Left lung (tissue), 10 donors: ENCODE data around the gene ABHD2. TPM values are rescaled to one million over a fixed set of nuclear protein-coding genes. Genes with fewer than 3 reads are reported as not detected.
A peak's percentile ranks its signal among the peaks of the same experiment; 100 is the strongest.

Experiments used
- ATAC-seq: fragments of 200-7000 bp; cut with Tn5 transposase; one replicate; pipeline ENCODE4 v1.9.1; 2020; ENCODE audit warnings: moderate library complexity
- DNase-seq, 4 donors: peaks; one replicate each; pipeline ENCODE4 v3.0.0-alpha.2; 2013 to 2020
- H3K27ac ChIP-seq, 2 donors: fragments of 200-600 bp; sonication (generic) in 1 of 2; one replicate each; pipeline versions ENCODE4 v1.5.0 to v1.8.0; 2020 to 2021
- H3K27me3 ChIP-seq, 2 donors: fragments of 200-600 bp; sonication (generic) in 1 of 2; one replicate each; pipeline versions ENCODE4 v1.5.0 to v1.8.0; 2020 to 2021
- H3K36me3 ChIP-seq, 2 donors: fragments of 200-600 bp; sonication (generic) in 1 of 2; one replicate each; pipeline versions ENCODE4 v1.5.0 to v1.8.0; 2020 to 2021
- H3K4me1 ChIP-seq, 2 donors: fragments of 200-600 bp; one replicate each; pipeline ENCODE4 v1.8.0; 2021
- H3K4me3 ChIP-seq, 2 donors: fragments of 200-600 bp; sonication (generic) in 1 of 2; one replicate each; pipeline versions ENCODE4 v1.5.0 to v1.8.0; 2020 to 2021; ENCODE audit warnings: mild to moderate bottlenecking in 1 of 2
- H3K9me3 ChIP-seq, 2 donors: fragments of 200-600 bp; sonication (generic) in 1 of 2; one replicate each; pipeline versions ENCODE4 v1.5.0 to v1.8.0; 2020 to 2021
- CTCF ChIP-seq, 2 donors: fragments of 200-600 bp; sonication (generic) in 1 of 2; IDR thresholded peaks; one replicate each; pipeline versions ENCODE4 v1.5.0 to v1.8.0; 2021; ENCODE audit warnings: antibody characterized with exemption in 2 of 2
- intact Hi-C, 2 donors: fragments of 100-400 bp; cut with DNase I; formaldehyde crosslinking; loops; one replicate each; pipeline versions ENCODE4 v1.11.2 to v1.14.2; 2022
- polyA plus RNA-seq, 6 donors: library from polyadenylated mRNA; unstranded; fragments of 120-200 nt; gene quantifications; one replicate each; pipeline ENCODE4 v1.2.1, GENCODE V29; 2013; ENCODE audit not compliant: insufficient read length in 6 of 6
- total RNA-seq, 2 donors: library from RNA; stranded (reverse); fragmentation: NEBNext Ultra II Directional; extraction: Animal tissue kit (Norgen Biotek cat#: 25700); gene quantifications; one replicate each; pipeline ENCODE4 v1.2.1, GENCODE V29; 2021
- donor health status: DM: no; HTN: yes; CAD: no.
- donor health status: DM: no; HTN: no; CAD: no.

Gene ABHD2
- total and polyA plus RNA-seq, 8 donors, result 35.4 to 231 (median 46.9) TPM

- ATAC-seq, result peak; percentile 32
Measured at GRCh38 chr15:89114990-89115389, 26.7 kb downstream of the ABHD2 start.

GRCh38 chr15:89115547-89115946, 27.3 kb downstream of the ABHD2 start:
- intact Hi-C loops, result no loop called here
- Histone ChIP-seq H3K4me3 (no peak overlapping the region), H3K27me3 (no peaks in the 10 kb centered on the region), H3K9me3 (no peaks in the 10 kb centered on the region), H3K36me3 (peaks cover 0 to 47% of the 10 kb centered on the region in 2 donors), H3K4me1 (peaks cover 33 to 68% of the 10 kb centered on the region in 2 donors), H3K27ac (peak overlapping the region; percentile 70 to 74)
- TF ChIP-seq CTCF (IDR thresholded peaks at IDR 0.05), result no peak
- peak in 1 of 4 donors; percentile 53 for DNase-seq
- ATAC-seq, result peak; percentile 62

More at GRCh38 chr15:89114990-89115389, 26.7 kb downstream of the ABHD2 start:
- H3K4me1 ChIP-seq, result peaks cover 32 to 66% of the 10 kb centered on the region in 2 donors
- no peak for DNase-seq
- H3K27me3 ChIP-seq, result no peaks in the 10 kb centered on the region
- H3K27ac ChIP-seq, result peak overlapping the region; percentile 41 to 67
- H3K4me3 ChIP-seq, result no peak overlapping the region
- peaks cover 0 to 42% of the 10 kb centered on the region in 2 donors for H3K36me3 ChIP-seq
- intact Hi-C loops, result no loop called here
- no peaks in the 10 kb centered on the region for H3K9me3 ChIP-seq
- no peak for TF ChIP-seq CTCF (IDR thresholded peaks at IDR 0.05)

GRCh38 chr15:89116404-89116803, 28.1 kb downstream of the ABHD2 start:
- Histone ChIP-seq H3K27ac (peak overlapping the region; percentile 70 to 74), H3K36me3 (peaks cover 0 to 55% of the 10 kb centered on the region in 2 donors), H3K9me3 (no peaks in the 10 kb centered on the region)

GRCh38 chr15:89117790-89118189, 29.5 kb downstream of the ABHD2 start:
- intact Hi-C loops, result no loop called here
- TF ChIP-seq CTCF (IDR thresholded peaks at IDR 0.05), result no peak
- DNase-seq (no peak), ATAC-seq (no peak)
- no peaks in the 10 kb centered on the region for H3K27me3 ChIP-seq
- no peaks in the 10 kb centered on the region for H3K9me3 ChIP-seq
- H3K4me3 ChIP-seq, result no peak overlapping the region
- peaks cover 25 to 51% of the 10 kb centered on the region in 2 donors for H3K4me1 ChIP-seq
- peak overlapping the region; percentile 70 to 74 for H3K27ac ChIP-seq
- H3K36me3 ChIP-seq, result peaks cover 0 to 68% of the 10 kb centered on the region in 2 donors

More at GRCh38 chr15:89116404-89116803, 28.1 kb downstream of the ABHD2 start:
- intact Hi-C loops, result no loop called here
- Histone ChIP-seq H3K27me3 (no peaks in the 10 kb centered on the region), H3K4me3 (no peak overlapping the region), H3K4me1 (peaks cover 33 to 64% of the 10 kb centered on the region in 2 donors)
- DNase-seq (no peak), ATAC-seq (peak; percentile 16)
- no peak for TF ChIP-seq CTCF (IDR thresholded peaks at IDR 0.05)

GRCh38 chr15:89118481-89118989, 30.3 kb downstream of the ABHD2 start:
- DNase-seq (no peak), ATAC-seq (peak; percentile 8)
- TF ChIP-seq CTCF (IDR thresholded peaks at IDR 0.05), result no peak
- Histone ChIP-seq H3K9me3 (no peaks in the 10 kb centered on the region), H3K4me1 (peaks cover 20 to 47% of the 10 kb centered on the region in 2 donors), H3K27me3 (no peaks in the 10 kb centered on the region), H3K4me3 (no peak overlapping the region), H3K36me3 (peaks cover 0 to 73% of the 10 kb centered on the region in 2 donors), H3K27ac (peak overlapping the region; percentile 70 to 74)
- intact Hi-C loops, result no loop called here
